SW480 (cell line): ENCODE measurements around the gene MTX3.

ENCODE experiments used
- DNase-seq: peaks from one replicate; pipeline ENCODE4 v3.0.0-alpha.2; 2016; ENCODE audit warnings: low spot score

The MTX3 gene, protein sequence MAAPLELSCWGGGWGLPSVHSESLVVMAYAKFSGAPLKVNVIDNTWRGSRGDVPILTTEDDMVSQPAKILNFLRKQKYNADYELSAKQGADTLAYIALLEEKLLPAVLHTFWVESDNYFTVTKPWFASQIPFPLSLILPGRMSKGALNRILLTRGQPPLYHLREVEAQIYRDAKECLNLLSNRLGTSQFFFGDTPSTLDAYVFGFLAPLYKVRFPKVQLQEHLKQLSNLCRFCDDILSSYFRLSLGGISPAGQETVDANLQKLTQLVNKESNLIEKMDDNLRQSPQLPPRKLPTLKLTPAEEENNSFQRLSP

DNA sequence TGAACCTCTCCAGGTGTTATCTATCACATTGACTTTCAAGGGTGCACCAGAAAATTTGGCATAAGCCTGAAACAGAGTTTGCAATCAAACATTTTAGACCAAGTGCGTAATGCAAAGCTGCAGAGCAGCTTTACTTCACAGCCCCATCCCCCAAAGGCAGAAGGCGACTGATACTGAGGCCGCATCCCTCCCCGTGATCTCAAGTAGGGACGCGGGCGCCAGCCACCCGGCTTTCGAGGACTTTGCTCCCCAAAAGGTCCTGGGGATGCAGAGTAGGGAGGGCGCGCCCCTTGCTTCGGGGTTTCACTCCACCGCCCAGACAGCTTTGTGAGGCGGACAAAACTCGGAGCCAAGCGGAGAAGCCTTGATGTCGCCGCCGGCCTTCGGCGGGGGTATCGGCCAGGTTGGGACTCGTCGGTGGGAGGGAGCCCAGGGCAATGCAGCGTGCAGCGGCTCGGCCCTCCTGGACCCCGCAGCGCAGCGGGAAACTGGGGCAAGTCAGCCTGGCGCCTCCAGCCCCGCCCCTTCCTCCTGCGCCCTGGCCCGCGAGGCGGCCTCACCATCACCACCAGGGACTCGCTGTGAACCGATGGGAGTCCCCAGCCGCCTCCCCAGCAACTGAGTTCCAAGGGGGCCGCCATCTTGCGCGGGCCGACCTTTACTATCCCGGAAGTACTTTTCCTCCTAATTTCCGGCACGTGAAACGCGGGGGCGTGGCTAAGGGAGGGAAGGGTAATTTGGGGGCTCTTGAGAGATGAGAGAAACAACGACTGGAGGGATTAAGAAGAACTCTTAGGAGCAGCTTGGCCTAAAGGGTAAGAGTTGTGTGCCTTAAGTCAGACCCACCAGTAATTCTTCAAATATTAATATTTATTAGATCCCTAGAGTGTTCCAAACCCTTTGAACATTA, at the start of gene MTX3:
MTX3 (minus strand) TSS at position 665 of the 910 bp plus-strand sequence; CDS start at position 641, 24 bp downstream.
- DNase-seq: peak; percentile 64

GRCh38 chr5:80039650-80040049, 48.6 kb upstream of the MTX3 start:
- DNase-seq: no peak

- no peak for DNase-seq
These were observed 46.3 kb upstream of the MTX3 start for GRCh38 chr5:80037366-80037765.

- DNase-seq: no peak
These were observed 45.6 kb upstream of the MTX3 start for GRCh38 chr5:80036615-80037014.

DNA sequence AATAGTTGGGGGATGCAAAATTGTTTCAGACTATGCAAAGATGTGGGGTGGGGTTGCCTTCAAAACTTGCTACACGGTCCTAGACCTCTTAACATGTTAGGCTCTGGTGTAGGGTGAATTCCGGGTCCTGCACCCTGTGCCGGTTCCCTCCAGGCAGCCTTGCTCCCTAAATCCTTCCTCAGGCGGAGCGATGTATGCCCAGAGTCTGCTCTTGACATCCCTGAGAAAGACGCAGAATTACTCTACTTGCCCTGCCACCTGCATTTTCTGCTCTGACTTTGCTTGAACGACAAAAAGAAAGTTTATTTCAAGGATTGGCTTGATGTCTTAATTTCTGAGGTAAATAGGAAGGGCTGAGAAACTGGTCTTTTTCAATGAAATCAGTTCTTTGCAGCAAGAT, 44.8 kb upstream of the MTX3 start:
- no peak for DNase-seq

DNA sequence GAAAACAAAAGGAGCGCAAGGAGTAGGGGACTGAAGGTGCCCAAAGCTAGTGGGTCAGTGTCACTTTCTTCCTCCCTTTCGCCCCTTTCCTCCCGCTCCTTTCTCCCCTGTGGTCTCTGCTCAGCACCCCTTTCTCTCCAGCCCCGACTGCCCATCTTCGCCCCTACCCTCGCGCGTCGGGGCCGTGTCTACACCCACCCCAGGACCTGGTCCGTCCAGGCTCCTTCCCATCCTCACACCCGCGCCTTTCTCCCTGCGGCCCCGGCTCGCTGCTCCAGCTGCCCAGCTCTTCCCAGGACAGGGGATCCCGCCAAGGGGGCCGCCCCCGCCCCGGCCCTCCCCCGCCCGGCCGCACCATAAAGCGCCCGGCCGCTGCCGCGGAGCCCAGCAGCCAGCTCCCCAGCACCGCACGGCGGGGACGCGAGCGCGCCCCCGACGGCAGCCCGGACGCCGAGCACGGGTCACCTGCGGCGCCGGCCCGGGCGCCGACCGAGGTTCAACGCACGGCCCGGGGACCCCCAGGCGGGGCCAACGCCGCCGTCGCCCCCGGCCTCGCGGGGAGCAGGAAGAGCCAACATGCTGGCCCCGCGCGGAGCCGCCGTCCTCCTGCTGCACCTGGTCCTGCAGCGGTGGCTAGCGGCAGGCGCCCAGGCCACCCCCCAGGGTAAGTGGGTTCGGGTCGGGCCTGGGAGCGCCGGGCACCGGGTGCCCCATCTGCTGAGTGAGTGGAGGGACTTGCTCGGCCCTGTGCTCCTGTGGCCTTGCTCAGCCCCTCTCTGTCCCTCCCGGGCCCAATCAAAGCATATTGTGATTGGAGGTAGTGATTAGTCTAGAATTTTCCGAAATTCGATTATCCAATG, 44.1 kb upstream of the MTX3 start, which contains the start of gene THBS4:
THBS4 (plus strand) TSS at position 387 of the 860 bp plus-strand sequence; CDS start at position 577, 190 bp downstream.
- DNase-seq: no peak

- no peak for DNase-seq
These were observed 43.5 kb upstream of the MTX3 start for GRCh38 chr5:80034559-80034958.

DNA sequence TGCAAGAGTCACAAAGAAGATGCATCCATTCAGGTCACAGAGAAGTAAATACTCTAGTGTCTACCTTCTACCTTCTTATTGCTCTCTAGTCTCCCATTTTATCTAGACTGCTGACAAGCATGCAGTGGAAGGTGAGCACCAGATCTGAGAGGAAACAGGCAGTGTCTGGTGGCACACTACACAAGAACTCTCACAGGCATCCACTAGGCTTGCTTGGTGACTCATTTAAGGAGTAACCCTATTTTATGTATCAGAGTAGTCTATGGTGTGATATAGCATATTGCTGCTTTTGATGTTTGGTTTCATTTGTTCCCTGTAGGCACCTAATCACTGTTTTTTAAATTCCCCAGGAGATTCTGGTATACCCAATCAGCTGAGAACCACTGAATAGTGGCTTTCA, 42.5 kb upstream of the MTX3 start:
- DNase-seq: no peak

GRCh38 chr5:80031109-80031508, 40.0 kb upstream of the MTX3 start:
- no peak for DNase-seq

- DNase-seq: no peak
These were observed 35.8 kb upstream of the MTX3 start for GRCh38 chr5:80026841-80027240.

DNA sequence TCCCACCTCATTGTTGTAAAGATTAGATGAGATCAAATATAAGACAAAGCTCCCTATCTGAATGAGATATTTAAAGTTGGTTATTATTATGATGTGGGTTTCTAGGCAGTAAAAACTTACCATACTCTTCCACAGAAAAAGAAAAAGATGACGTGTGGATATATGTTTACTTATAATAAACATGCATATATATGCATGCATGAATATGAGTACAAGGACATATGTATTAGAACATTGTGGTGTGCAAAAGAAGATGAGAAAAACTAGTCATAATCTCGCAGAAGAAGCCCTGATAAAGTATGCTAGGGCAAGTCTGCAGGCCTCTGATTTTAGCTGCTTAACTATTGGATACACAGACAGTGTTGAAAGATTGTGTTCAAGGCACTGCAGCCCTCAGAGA, 34.0 kb upstream of the MTX3 start:
- DNase-seq: no peak

DNA sequence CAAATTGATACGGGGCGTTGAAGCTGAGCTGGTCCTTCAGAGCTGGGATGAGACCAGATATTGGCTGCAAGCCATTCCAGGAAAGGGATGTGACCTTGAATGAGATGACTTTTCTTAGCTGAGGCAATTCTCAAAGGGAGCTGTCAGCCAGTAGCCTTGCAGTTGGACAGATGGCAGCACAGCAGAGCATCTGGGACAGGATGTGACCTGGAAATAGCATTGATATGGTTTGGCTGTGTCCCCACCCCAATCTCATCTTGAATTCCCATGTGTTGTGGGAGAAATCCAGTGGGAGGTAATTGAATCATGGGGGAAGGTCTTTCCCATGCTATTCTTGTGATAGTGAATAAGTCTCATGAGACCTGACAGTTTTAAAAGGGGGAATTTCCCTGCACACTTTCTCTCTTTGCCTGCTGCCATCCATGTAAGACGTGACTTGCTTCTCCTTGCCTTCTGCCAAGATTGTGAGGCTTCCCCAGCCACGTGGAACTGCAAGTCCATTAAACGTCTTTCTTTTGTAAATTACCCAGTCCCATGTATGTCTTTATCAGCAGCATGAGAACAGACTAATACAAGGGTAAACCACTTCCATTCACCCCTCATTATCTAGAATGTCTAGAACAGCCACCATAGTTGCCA, 19.8 kb upstream of the MTX3 start:
- DNase-seq: no peak

DNA sequence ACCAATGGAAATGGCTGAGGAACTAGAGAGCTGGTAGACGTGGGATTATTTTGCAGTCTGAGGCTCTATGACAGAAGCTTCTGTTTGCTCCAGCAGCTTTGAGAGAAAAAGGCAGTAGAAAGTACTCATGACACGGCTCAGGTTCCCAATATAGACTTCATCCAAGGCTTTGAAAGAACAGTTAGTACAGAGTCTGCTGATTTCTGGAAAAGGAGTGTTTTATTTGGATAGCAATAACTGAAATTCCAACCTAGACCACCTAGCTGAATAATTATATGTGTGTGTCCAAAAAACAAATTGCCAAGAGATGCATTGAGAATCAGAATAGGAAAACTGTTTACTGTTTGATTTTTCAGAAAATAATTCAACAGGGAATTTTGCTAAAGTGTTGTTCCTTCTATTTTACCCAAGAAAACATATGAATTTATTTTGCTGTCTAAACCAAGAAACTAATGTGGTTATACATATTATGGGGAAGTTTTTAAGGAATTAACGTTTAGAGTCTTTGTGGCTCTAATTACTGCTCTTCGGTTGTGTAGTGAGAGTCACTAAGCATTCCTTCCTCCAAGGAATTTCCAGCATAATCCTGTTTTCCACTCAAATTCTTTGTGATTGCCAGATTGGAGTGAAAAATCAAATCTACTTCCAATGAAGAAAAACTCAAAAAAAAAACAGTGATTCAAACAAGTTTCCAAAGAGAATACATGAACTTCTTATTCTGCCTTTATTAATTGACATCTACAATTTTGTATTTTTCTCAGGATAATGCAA, 18.1 kb upstream of the MTX3 start:
- no peak for DNase-seq

DNA sequence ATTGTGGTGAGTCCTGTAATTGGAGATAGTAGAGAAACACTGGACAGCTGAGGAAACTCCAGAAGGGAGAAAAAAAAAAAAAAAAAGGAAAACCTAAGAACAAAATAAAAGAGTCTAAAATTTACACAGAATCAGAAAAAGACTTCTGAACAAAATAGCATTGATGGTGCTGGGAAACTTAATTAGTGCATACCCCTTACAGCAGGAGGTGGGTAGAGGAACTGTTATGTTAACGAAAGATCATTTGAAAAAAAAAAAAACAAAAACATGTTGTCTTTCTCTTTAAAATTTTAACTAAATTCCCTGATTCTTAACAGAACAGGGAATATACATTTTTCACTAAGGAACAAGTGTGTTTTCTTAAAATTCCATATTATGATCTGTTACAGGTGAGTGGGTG, 11.6 kb upstream of the MTX3 start:
- no peak for DNase-seq

DNA sequence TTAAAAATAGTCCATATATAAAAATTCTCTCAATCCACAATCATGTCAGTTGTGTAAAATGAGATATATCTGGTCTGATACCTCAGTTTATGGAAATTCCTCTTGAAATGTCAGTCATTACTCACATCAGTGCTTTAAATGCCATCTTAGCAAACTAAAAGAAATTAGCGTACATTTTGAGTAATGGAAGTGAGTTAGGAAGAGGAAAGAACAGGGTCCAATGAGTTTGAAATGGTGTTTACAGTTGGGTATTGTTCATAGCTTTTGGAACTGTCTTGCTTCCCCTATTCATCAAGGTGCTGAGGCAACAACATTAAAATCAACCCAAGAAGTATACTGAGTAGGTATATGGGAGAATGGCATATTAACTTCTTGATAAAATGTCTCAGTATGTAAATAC, 8.7 kb upstream of the MTX3 start:
- no peak for DNase-seq

DNA sequence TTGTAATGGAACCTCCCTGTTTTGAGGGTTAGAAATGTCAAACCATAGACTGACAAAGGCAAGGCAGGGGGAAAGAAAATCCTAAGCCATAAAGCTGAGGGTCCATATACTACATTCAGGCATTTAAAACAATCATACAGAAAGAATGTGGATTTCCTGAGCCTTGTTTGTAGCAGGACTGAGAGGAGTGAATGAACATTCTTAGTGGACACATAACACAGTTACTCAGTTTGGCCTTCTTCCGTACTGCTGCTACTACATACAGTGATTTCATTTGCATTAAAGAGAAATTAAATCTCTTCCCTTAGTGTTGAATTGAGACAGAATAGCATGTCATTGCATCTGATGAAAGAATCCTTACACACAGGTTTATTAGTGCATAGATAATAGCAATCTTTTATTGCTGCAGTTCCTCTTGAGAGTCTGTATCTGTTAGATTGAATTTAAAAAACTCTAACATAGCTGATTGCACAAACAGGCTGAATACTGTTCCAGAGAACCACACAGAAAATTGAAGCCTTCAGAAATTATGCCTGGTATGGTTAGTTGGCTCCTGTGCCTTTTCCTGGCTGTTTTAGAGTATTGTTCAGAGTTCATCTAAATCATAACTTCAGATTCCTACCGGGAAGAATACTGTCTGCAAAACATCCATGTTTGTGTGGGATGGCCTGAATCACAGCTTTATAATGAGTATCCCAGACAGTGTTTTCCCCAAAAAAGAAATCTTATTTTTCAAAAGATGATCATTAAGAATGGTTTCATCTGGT, 2.0 kb upstream of the MTX3 start:
- DNase-seq: no peak

- no peak for DNase-seq
These were observed 861 bp downstream of the MTX3 start for GRCh38 chr5:79990205-79990597.

GRCh38 chr5:79986260-79986659, 4.8 kb downstream of the MTX3 start:
- no peak for DNase-seq

DNA sequence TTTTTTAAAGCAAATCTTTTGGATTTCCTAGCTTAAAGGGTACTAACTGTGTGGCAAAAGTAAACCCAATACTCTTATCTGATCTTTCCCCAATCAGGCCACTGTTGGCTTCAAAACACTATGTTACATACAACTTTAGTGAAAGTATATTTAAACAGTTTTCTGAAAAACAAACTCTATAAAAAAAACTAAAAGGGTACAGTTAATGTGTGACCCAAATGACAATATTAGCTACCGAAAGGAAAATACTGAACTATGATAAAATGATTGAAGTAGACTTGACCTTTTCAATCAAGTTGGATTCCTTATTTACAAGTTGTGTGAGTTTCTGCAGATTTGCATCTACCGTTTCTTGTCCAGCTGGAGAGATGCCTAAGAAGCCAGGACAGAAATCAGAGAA, 5.8 kb downstream of the MTX3 start:
- DNase-seq: no peak

DNA sequence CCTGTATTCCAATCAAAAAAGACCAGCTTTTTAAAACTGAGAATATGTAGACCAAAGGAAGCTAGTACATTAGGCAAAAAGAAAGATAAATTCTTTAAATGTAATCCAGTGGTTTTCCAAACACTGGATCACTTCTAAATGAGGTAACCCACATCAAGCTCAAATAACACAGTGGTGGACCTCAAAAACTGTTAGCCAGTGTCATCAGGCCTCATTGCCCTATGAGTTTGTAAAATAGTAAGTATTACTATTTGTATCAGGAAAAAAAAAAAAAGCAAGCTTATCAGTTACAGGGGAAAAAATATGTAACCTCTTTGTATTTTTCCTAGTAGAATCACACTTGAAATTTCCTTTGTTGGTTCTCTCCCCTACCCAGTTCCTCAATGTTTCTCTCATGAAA, 6.7 kb downstream of the MTX3 start:
- DNase-seq: no peak
